A549 (cell line): ENCODE measurements around the gene TRAK2. TPM values are rescaled to one million over a fixed set of nuclear protein-coding genes. Genes with fewer than 3 reads are reported as not detected.

ENCODE experiments used
- ATAC-seq, 2 experiments: fragments of 200-7000 bp in 1 of 2; fragments of >200 bp in 1 of 2; cut with Nextera tagmentation in 1 of 2; cut with Tn5 transposase in 1 of 2; 3 replicates each; pipeline versions ENCODE4 v1.8.0 to v1.9.1; 2018 to 2020; ENCODE audit warnings: mild to moderate bottlenecking in 1 of 2, moderate library complexity in 1 of 2
- CTCF ChIA-PET: fragments of 300-600 bp; sonication (Branson Sonifier 250); formaldehyde crosslinking; extraction: SDS; loops from one replicate; lab custom pipeline; 2021; ENCODE audit warnings: antibody characterized with exemption, inconsistent platforms; lab: Yijun Ruan, JAX
- POLR2A ChIA-PET: fragments of 350-600 bp; formaldehyde crosslinking; extraction: SDS; loops from one replicate; lab custom pipeline; 2021; ENCODE audit warnings: antibody characterized with exemption, inconsistent platforms; lab: Yijun Ruan, JAX
- DNase-seq, 2 experiments: peaks; one replicate each; pipeline versions ENCODE4 v3.0.0 to v3.0.0-alpha.2; 2011 to 2016; ENCODE audit warnings: low read depth in 1 of 2, low spot score in 1 of 2
- FAIRE-seq: peaks from 2 replicates; lab custom pipeline; 2011; peaks lifted over from hg19 to GRCh38; lab: Jason Lieb, UNC
- H3K27ac ChIP-seq, 2 experiments: fragments of >200 bp; sonication (Bioruptor Twin); formaldehyde crosslinking; 3 replicates each; pipeline ENCODE4 v1.5.1; 2016 to 2017
- H3K4me1 ChIP-seq: fragments of >200 bp; sonication (Bioruptor Twin); formaldehyde crosslinking; 3 replicates; pipeline ENCODE4 v1.6.1; 2016
- H3K4me2 ChIP-seq: fragments of >200 bp; sonication (Bioruptor Twin); formaldehyde crosslinking; 3 replicates; pipeline ENCODE4 v1.6.1; 2016
- H3K4me3 ChIP-seq: fragments of >200 bp; sonication (Bioruptor Twin); formaldehyde crosslinking; 3 replicates; pipeline ENCODE4 v1.5.1; 2016
- H3K9me3 ChIP-seq: fragments of >200 bp; sonication (Bioruptor Twin); formaldehyde crosslinking; 3 replicates; pipeline ENCODE4 v1.6.1; 2016
- CEBPB ChIP-seq, 2 experiments: fragments of >200 bp in 1 of 2; sonication (Bioruptor Twin) in 1 of 2; formaldehyde crosslinking in 1 of 2; IDR thresholded peaks; 2 replicates each; pipeline ENCODE4 v1.6.1; 2012 to 2016
- CHD4 ChIP-seq: fragments of 200-600 bp; sonication (generic); IDR thresholded peaks from 2 replicates; pipeline ENCODE4 v1.6.1; 2016; ENCODE audit warnings: antibody characterized with exemption, mild to moderate bottlenecking, borderline replicate concordance
- EP300 ChIP-seq, 2 experiments: fragments of >200 bp; sonication (Bioruptor Twin); formaldehyde crosslinking; IDR thresholded peaks; 2 replicates in 1 of 2; 3 replicates in 1 of 2; pipeline ENCODE4 v1.6.1; 2016 to 2017
- ESRRA ChIP-seq: fragments of 150-350 bp; IDR thresholded peaks from 2 replicates; pipeline ENCODE4 v1.6.1; 2014; ENCODE audit warnings: mild to moderate bottlenecking, low read length, borderline replicate concordance
- FOSB ChIP-seq: fragments of 250-450 bp; sonication (Bioruptor Pico); IDR thresholded peaks from 2 replicates; pipeline ENCODE4 v1.5.0; 2020; ENCODE audit warnings: mild to moderate bottlenecking, moderate library complexity
- FOXS1 ChIP-seq: fragments of 250-450 bp; sonication (Bioruptor Pico); IDR thresholded peaks from 2 replicates; pipeline ENCODE4 v1.5.0; 2020; ENCODE audit warnings: mild to moderate bottlenecking, moderate library complexity
- HEYL ChIP-seq: fragments of 250-450 bp; sonication (Bioruptor Pico); IDR thresholded peaks from 2 replicates; pipeline ENCODE4 v1.8.0; 2021; ENCODE audit warnings: mild to moderate bottlenecking, moderate library complexity
- HOXB5 ChIP-seq: fragments of 250-450 bp; sonication (Bioruptor Pico); IDR thresholded peaks from 2 replicates; pipeline ENCODE4 v1.5.0; 2020; ENCODE audit warnings: mild to moderate bottlenecking, moderate library complexity
- KDM1A ChIP-seq: fragments of 200-600 bp; sonication (generic); IDR thresholded peaks from 2 replicates; pipeline ENCODE4 v1.6.1; 2016; ENCODE audit warnings: low read depth, mild to moderate bottlenecking
- MAZ ChIP-seq: fragments of 150-350 bp; IDR thresholded peaks from 2 replicates; pipeline ENCODE4 v1.6.1; 2014; ENCODE audit warnings: antibody characterized with exemption, low read depth, low read length, borderline replicate concordance
- POLR2AphosphoS2 ChIP-seq: conservative IDR thresholded peaks from 2 replicates; pipeline ENCODE4 v1.6.1; 2012; ENCODE audit warnings: low read length, improper control_type of control experiment, inconsistent platforms
- RCOR1 ChIP-seq: fragments of 150-350 bp; IDR thresholded peaks from 2 replicates; pipeline ENCODE4 v1.6.1; 2014; ENCODE audit warnings: antibody characterized with exemption, low read length, low read depth
- RNF2 ChIP-seq: fragments of 200-600 bp; sonication (generic); IDR thresholded peaks from 2 replicates; pipeline ENCODE4 v1.6.1; 2016; ENCODE audit warnings: low read depth, mild to moderate bottlenecking, antibody characterized with exemption, moderate library complexity, borderline replicate concordance
- TP53 ChIP-seq: fragments of 250-450 bp; sonication (Bioruptor Pico); IDR thresholded peaks from 2 replicates; pipeline ENCODE4 v1.5.0; 2021; ENCODE audit warnings: mild to moderate bottlenecking, moderate library complexity
- WGBS: methylation state at CpG from one replicate; pipeline ENCODE4 v1.1.6; 2017; ENCODE audit errors: missing lambda C conversion rate; 5-methylcytosine and 5-hydroxymethylcytosine counted together
- polyA plus RNA-seq, 4 experiments: library from polyadenylated mRNA; depleted of rRNA in 3 of 4; stranded (reverse); fragments of >200 nt; fragmentation: RNase III in 1 of 4; extraction: RNeasy Plus Mini Kit Qiagen cat#74134 plus additional on column Dnase treatment in 1 of 4; gene quantifications; 2 replicates in 3 of 4; 3 replicates in 1 of 4; pipeline ENCODE4 v1.2.3, GENCODE V29; 2011 to 2017
- TF ChIP-seq, protein P1 (sequence below): fragments of 200-600 bp; sonication (generic); IDR thresholded peaks from 2 replicates; pipeline ENCODE4 v1.6.1; 2016; ENCODE audit warnings: antibody characterized with exemption, mild to moderate bottlenecking, moderate library complexity
- TF ChIP-seq, protein P2 (sequence below): fragments of 250-450 bp; sonication (Bioruptor Pico); IDR thresholded peaks from 2 replicates; pipeline ENCODE4 v1.5.0; 2021; ENCODE audit warnings: mild to moderate bottlenecking, moderate library complexity, borderline replicate concordance

Gene TRAK2
- polyA plus RNA-seq, 2 of the 4 experiments (the other 2 are of a cell fraction), result 10.2 to 22.4 TPM

- POLR2A ChIA-PET, result interaction anchor here (2.1 kb wide), 1 partner anchor 18 kb away, joined by 8 read pairs; the partner anchor contains the start of genes STRADB and TRAK2
- no peak overlapping the region for H3K4me2 ChIP-seq
- ATAC-seq, result no peak
- 88% methylated on average over 11 of the region's 11 CpGs for WGBS
- no peak overlapping the region for H3K4me3 ChIP-seq
- CTCF ChIA-PET, result interaction anchor here (1.4 kb wide), 1 partner anchor 18 kb away, joined by 3 read pairs; the partner anchor contains the start of genes STRADB and TRAK2
- no peak overlapping the region for H3K27ac ChIP-seq
- DNase-seq, result no peak
- H3K9me3 ChIP-seq, result peaks cover under 1% of the 10 kb centered on the region; the same call in 1 of the 3 replicates
- FAIRE-seq, result no peak
- TF ChIP-seq TP53, result no peak
- no peak for TF ChIP-seq FOSB (CRISPR knock-in tag)
- no peak for TF ChIP-seq FOXS1 (CRISPR knock-in tag)
- TF ChIP-seq, protein P1, sequence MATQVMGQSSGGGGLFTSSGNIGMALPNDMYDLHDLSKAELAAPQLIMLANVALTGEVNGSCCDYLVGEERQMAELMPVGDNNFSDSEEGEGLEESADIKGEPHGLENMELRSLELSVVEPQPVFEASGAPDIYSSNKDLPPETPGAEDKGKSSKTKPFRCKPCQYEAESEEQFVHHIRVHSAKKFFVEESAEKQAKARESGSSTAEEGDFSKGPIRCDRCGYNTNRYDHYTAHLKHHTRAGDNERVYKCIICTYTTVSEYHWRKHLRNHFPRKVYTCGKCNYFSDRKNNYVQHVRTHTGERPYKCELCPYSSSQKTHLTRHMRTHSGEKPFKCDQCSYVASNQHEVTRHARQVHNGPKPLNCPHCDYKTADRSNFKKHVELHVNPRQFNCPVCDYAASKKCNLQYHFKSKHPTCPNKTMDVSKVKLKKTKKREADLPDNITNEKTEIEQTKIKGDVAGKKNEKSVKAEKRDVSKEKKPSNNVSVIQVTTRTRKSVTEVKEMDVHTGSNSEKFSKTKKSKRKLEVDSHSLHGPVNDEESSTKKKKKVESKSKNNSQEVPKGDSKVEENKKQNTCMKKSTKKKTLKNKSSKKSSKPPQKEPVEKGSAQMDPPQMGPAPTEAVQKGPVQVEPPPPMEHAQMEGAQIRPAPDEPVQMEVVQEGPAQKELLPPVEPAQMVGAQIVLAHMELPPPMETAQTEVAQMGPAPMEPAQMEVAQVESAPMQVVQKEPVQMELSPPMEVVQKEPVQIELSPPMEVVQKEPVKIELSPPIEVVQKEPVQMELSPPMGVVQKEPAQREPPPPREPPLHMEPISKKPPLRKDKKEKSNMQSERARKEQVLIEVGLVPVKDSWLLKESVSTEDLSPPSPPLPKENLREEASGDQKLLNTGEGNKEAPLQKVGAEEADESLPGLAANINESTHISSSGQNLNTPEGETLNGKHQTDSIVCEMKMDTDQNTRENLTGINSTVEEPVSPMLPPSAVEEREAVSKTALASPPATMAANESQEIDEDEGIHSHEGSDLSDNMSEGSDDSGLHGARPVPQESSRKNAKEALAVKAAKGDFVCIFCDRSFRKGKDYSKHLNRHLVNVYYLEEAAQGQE, result no peak
- TF ChIP-seq CEBPB (IDR thresholded peaks at IDR 0.05), result no peak
- TF ChIP-seq, protein P2, sequence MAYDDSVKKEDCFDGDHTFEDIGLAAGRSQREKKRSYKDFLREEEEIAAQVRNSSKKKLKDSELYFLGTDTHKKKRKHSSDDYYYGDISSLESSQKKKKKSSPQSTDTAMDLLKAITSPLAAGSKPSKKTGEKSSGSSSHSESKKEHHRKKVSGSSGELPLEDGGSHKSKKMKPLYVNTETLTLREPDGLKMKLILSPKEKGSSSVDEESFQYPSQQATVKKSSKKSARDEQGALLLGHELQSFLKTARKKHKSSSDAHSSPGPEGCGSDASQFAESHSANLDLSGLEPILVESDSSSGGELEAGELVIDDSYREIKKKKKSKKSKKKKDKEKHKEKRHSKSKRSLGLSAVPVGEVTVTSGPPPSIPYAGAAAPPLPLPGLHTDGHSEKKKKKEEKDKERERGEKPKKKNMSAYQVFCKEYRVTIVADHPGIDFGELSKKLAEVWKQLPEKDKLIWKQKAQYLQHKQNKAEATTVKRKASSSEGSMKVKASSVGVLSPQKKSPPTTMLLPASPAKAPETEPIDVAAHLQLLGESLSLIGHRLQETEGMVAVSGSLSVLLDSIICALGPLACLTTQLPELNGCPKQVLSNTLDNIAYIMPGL (CRISPR knock-in tag), result no peak
- no peak for TF ChIP-seq POLR2AphosphoS2
- no peak for TF ChIP-seq MAZ
- TF ChIP-seq RCOR1, result no peak
- no peak for TF ChIP-seq ESRRA
- TF ChIP-seq EP300 (IDR thresholded peaks at IDR 0.05), result no peak
- H3K4me1 ChIP-seq, result peaks cover 13% of the 10 kb centered on the region
These were observed 17.8 kb downstream of the TRAK2 start for GRCh38 chr2:201433394-201433995.

- no peak for TF ChIP-seq KDM1A
- H3K4me3 ChIP-seq, result no peak overlapping the region
- peaks cover 13% of the 10 kb centered on the region for H3K4me1 ChIP-seq
- peak overlapping the region; percentile 41 for H3K4me2 ChIP-seq
- no peak for DNase-seq
- H3K9me3 ChIP-seq, result peaks cover 3% of the 10 kb centered on the region; the same call in 1 of the 3 replicates
- WGBS, result 96% methylated on average over 5 of the region's 5 CpGs
- H3K27ac ChIP-seq, result peak overlapping the region in 1 of 2 experiments; percentile 55; a peak in 2 of 6 replicates
- CTCF ChIA-PET, result interaction anchor here (1.4 kb wide), 1 partner anchor 19 kb away, joined by 3 read pairs; the partner anchor contains the start of genes STRADB and TRAK2
- no peak for FAIRE-seq
- POLR2A ChIA-PET, result interaction anchor here (0.6 to 2.1 kb wide), 2 partner anchors 19 to 185 kb away, joined by 6 to 8 read pairs; partner anchors contain the start of genes STRADB and TRAK2
- ATAC-seq, result no peak
These were observed 18.5 kb downstream of the TRAK2 start for GRCh38 chr2:201432621-201433393.

GRCh38 chr2:201432038-201432620 lies 19.1 kb downstream of the TRAK2 start:
- 42% methylated on average over 4 of the region's 4 CpGs for WGBS
- ChIA-PET POLR2A (interaction anchor here (2.1 kb wide), 1 partner anchor 19 kb away, joined by 8 read pairs; the partner anchor contains the start of genes STRADB and TRAK2), CTCF (no interaction called here)
- ATAC-seq (peak in 1 of 2 experiments; percentile 48; a peak in 2 of 6 replicates), DNase-seq (peak in 1 of 2 experiments; percentile 16), FAIRE-seq (no peak)
- Histone ChIP-seq H3K27ac (peak overlapping the region in 1 of 2 experiments; percentile 55; a peak in 3 of 6 replicates), H3K9me3 (peaks cover 3% of the 10 kb centered on the region; the same call in 1 of the 3 replicates), H3K4me2 (peak overlapping the region; percentile 41), H3K4me3 (no peak overlapping the region), H3K4me1 (peaks cover 13% of the 10 kb centered on the region)
- TF ChIP-seq CHD4 (no peak), HEYL (CRISPR knock-in tag) (no peak), POLR2AphosphoS2 (no peak), HOXB5 (CRISPR knock-in tag) (peak; percentile 36; the same call in 1 of the 2 replicates), RNF2 (no peak)
- TF ChIP-seq, protein P1, result no peak
